GM21825 (cell line): Measurements from ENCODE around the gene DNAJC6.
"Not testable (repeated sequence)": the region's sequence is repeated elsewhere in the genome, so short reads cannot be mapped to it uniquely, and the experiment has no call there.

ENCODE experiments used
- ATAC-seq: cut with Tn5 transposase; IDR thresholded peaks from one replicate; pipeline ENCODE4 v1.9.1; 2021; ENCODE audit warnings: mild to moderate bottlenecking, moderate library complexity; ENCODE audit not compliant: unreplicated experiment

Gene DNAJC6

GRCh38 chr1:65425006-65425405, 115.7 kb downstream of the DNAJC6 start:
- no peak for ATAC-seq

- ATAC-seq = no peak
These were observed 116.4 kb downstream of the DNAJC6 start for GRCh38 chr1:65425697-65426096.

- ATAC-seq = no peak
These were observed 119.7 kb downstream of the DNAJC6 start for GRCh38 chr1:65429078-65429477.

GRCh38 chr1:65429806-65430205, 120.5 kb downstream of the DNAJC6 start:
- ATAC-seq = no peak

GRCh38 chr1:65431111-65431705, 121.9 kb downstream of the DNAJC6 start:
- no peak for ATAC-seq

- ATAC-seq = no peak
These were observed 123.6 kb downstream of the DNAJC6 start for GRCh38 chr1:65432918-65433317.

GRCh38 chr1:65434255-65434654, 124.9 kb downstream of the DNAJC6 start:
- no peak for ATAC-seq

GRCh38 chr1:65434760-65435159, 125.4 kb downstream of the DNAJC6 start:
- no peak for ATAC-seq

- ATAC-seq = no peak
These were observed 126.6 kb downstream of the DNAJC6 start for GRCh38 chr1:65435987-65436386.

- no peak for ATAC-seq
These were observed 128.3 kb downstream of the DNAJC6 start for GRCh38 chr1:65437616-65438015.

- ATAC-seq = no peak
These were observed 131.1 kb downstream of the DNAJC6 start for GRCh38 chr1:65440322-65440900.

- no peak for ATAC-seq
These were observed 131.6 kb downstream of the DNAJC6 start for GRCh38 chr1:65440915-65441314.

GRCh38 chr1:65441464-65441863, 132.1 kb downstream of the DNAJC6 start:
- no peak for ATAC-seq

GRCh38 chr1:65442442-65442841, 133.1 kb downstream of the DNAJC6 start:
- no peak for ATAC-seq

- ATAC-seq = no peak
These were observed 134.3 kb downstream of the DNAJC6 start for GRCh38 chr1:65443647-65444046.

- no peak for ATAC-seq
These were observed 134.8 kb downstream of the DNAJC6 start for GRCh38 chr1:65444128-65444640.

- no peak for ATAC-seq
These were observed 136.5 kb downstream of the DNAJC6 start for GRCh38 chr1:65445837-65446236.

- ATAC-seq = no peak
These were observed 140.0 kb downstream of the DNAJC6 start for GRCh38 chr1:65449214-65449823.

- ATAC-seq = not testable (repeated sequence)
These were observed 146.3 kb downstream of the DNAJC6 start for GRCh38 chr1:65455678-65456077.

GRCh38 chr1:65456481-65456880, 147.1 kb downstream of the DNAJC6 start:
- ATAC-seq = no peak

GRCh38 chr1:65457868-65458267, 148.5 kb downstream of the DNAJC6 start:
- ATAC-seq = no peak

GRCh38 chr1:65458730-65459396, 149.5 kb downstream of the DNAJC6 start:
- ATAC-seq = no peak
